HG03558 (cell line): ENCODE data around the gene MALSU1.
"Not testable (repeated sequence)": the region's sequence is repeated elsewhere in the genome, so short reads cannot be mapped to it uniquely, and the experiment has no call there.

Experiments used
- ATAC-seq: cut with Tn5 transposase; IDR thresholded peaks from one replicate; pipeline ENCODE4 v1.9.1; 2021; ENCODE audit warnings: moderate number of reproducible peaks; ENCODE audit not compliant: unreplicated experiment; ENCODE audit errors: extremely low read depth

MALSU1 gene

GRCh38 chr7:23285657-23286646 lies 13.2 kb upstream of the MALSU1 start:
- ATAC-seq = no peak

- no peak for ATAC-seq
Observed at GRCh38 chr7:23287612-23288011, 11.5 kb upstream of the MALSU1 start.

GRCh38 chr7:23290993-23291392 lies 8.1 kb upstream of the MALSU1 start:
- no peak for ATAC-seq

- no peak for ATAC-seq
Observed at GRCh38 chr7:23291957-23292560, 7.1 kb upstream of the MALSU1 start.

DNA sequence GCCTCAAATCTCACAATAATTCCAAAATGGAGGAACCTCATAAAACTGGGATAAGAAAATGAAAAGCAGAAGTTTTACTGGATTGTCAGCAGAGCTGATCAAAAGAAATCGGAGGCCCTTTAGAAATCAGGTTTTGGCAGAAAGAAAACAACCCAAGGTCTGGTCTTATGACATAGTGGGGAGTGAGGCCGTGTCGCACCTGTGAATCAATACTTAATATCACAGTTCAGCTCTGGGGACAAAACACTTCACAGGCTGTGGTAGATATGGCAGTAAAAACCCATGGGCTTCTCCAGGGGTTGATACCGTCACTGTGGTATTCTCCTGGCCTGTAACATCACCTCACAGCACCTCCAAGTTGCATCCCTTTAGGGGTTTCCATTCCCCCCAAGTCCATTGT lies 6.5 kb upstream of the MALSU1 start:
- no peak for ATAC-seq

DNA sequence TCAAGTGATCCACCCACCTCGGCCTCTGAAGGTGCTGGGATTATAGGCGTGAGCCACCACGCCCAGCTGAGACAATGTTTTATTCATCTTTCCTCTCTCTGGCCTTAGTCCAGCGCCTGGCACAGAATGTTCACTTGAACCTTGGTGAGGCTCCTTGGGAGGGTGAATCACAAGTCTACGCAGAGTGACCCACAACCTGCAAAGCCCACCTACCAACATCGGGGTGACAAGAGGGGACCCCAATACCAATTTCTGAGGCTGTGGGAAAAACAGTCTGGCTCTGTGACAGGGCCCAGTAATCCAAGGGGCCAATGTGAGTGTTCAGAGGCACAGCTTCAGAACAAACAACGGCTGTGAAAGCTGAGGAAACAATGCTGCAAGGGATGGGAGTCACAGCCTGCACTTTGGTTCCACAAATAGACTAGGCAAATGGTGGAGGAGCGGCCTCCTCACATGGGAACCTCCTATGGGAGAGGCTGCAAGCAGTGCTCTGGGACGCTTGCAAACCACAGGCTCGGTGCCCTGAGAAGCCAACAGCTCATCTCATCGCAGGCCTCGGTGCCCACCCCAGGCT lies 5.6 kb upstream of the MALSU1 start:
- no peak for ATAC-seq

- ATAC-seq = no peak
Observed at GRCh38 chr7:23294549-23295400, 4.4 kb upstream of the MALSU1 start.

GRCh38 chr7:23295401-23295697 lies 3.8 kb upstream of the MALSU1 start:
- no peak for ATAC-seq

- no peak for ATAC-seq
Observed at GRCh38 chr7:23298141-23298881, 828 bp upstream of the MALSU1 start.

- no peak for ATAC-seq
Observed at GRCh38 chr7:23299770-23300300, 696 bp downstream of the MALSU1 start.

GRCh38 chr7:23306936-23307521 lies 7.9 kb downstream of the MALSU1 start:
- no peak for ATAC-seq

GRCh38 chr7:23308754-23309153 lies 9.6 kb downstream of the MALSU1 start:
- no peak for ATAC-seq

GRCh38 chr7:23312141-23312540 lies 13.0 kb downstream of the MALSU1 start:
- not testable (repeated sequence) for ATAC-seq

DNA sequence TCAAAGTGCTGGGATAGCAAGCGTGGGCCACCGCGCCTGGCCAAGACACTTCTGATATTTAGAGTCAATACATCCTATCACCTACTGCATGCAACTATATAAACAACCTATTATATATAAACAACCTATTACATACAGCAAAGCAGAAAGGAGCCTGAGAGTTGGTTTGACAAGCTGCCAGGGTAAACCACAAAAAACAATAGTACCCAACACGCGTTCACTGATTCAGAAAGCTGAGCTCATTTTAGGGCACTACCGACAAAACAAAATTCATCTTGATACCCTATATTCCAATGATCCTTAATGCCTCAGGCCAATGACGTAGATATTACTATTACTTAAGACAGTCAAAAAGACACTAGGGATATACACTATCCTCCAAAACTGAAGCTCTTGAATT lies 16.2 kb downstream of the MALSU1 start:
- ATAC-seq = no peak

DNA sequence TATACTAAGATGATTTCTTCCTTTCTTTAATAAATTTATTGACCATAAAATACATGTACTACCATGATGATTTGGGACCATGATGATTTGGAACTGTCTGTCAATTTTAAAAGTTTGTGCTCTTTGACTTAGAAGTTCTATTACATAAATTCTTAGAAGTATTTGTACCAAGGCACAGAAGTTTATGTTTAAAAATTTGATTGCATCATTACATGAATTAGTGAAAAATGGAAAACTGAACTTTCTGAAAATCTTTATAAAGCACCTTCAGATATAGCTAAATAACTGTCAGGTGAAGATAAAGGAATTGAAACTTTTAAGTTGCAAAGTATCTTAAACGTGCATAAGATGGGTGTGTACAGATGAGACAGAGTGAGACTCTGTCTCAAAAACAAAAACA lies 32.0 kb downstream of the MALSU1 start:
- ATAC-seq = no peak

- ATAC-seq = no peak
Observed at GRCh38 chr7:23332193-23332592, 33.1 kb downstream of the MALSU1 start.

- no peak for ATAC-seq
Observed at GRCh38 chr7:23332910-23333612, 33.9 kb downstream of the MALSU1 start.

DNA sequence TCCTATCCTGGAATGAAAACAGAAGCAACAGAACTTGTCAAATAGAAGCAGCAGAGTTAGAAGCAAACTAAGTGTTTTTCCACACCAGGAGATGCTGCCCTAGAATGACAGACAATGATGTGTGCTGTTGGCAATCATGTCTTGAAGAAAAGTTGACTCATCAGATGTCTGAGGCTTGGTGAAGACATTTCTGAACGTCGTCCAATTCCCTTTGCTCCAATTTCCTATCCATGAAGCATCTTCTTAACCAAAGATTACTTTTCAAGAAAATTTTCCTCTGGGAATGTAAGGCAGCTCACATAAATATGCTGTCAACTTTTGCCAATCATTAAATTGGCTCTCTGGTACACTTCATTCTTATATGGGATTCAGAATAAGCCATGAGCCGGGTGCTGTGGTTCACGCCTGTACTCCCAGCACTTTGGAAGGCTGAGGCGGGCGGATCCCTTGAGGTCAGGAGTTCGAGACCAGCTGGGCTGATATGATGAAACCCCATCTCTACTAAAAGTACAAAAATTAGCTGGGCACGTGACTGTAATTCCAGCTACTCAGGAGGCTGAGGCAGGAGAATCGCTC lies 34.6 kb downstream of the MALSU1 start:
- ATAC-seq = no peak
